Midbrain (tissue), 1 donor: Measurements from ENCODE around the gene TEPSIN.

ENCODE experiments used
- DNase-seq: peaks from one replicate; lab custom pipeline; 2025; lab: John Stamatoyannopoulos, UW

The TEPSIN gene

GRCh38 chr17:81270279-81270678 lies 31.4 kb upstream of the TEPSIN start:
- DNase-seq: no peak

GRCh38 chr17:81267390-81268067 lies 28.7 kb upstream of the TEPSIN start:
- DNase-seq: no peak

GRCh38 chr17:81265576-81265975 lies 26.7 kb upstream of the TEPSIN start:
- no peak for DNase-seq

- no peak for DNase-seq
These were observed 25.8 kb upstream of the TEPSIN start for GRCh38 chr17:81264640-81265039.

GRCh38 chr17:81263371-81264181 lies 24.7 kb upstream of the TEPSIN start:
- no peak for DNase-seq

- DNase-seq: no peak
These were observed 22.9 kb upstream of the TEPSIN start for GRCh38 chr17:81261582-81262336.

- DNase-seq: no peak
These were observed 22.2 kb upstream of the TEPSIN start for GRCh38 chr17:81261096-81261495.

- DNase-seq: no peak
These were observed 21.8 kb upstream of the TEPSIN start for GRCh38 chr17:81260641-81261040.

- no peak for DNase-seq
These were observed 21.3 kb upstream of the TEPSIN start for GRCh38 chr17:81260171-81260570.

GRCh38 chr17:81259058-81259605 lies 20.3 kb upstream of the TEPSIN start:
- no peak for DNase-seq

GRCh38 chr17:81258292-81258691 lies 19.4 kb upstream of the TEPSIN start:
- no peak for DNase-seq

- DNase-seq: no peak
These were observed 18.7 kb upstream of the TEPSIN start for GRCh38 chr17:81257533-81257932.

- DNase-seq: no peak
These were observed 17.8 kb upstream of the TEPSIN start for GRCh38 chr17:81256616-81257015.

GRCh38 chr17:81254955-81255717 lies 16.3 kb upstream of the TEPSIN start:
- DNase-seq: peak; percentile 21

GRCh38 chr17:81253358-81254131 lies 14.7 kb upstream of the TEPSIN start:
- peak; percentile 36 for DNase-seq

- no peak for DNase-seq
These were observed 14.1 kb upstream of the TEPSIN start for GRCh38 chr17:81252987-81253329.

GRCh38 chr17:81252326-81252986 lies 13.6 kb upstream of the TEPSIN start:
- no peak for DNase-seq

- DNase-seq: no peak
These were observed 12.9 kb upstream of the TEPSIN start for GRCh38 chr17:81251709-81252301.

GRCh38 chr17:81251094-81251708 lies 12.3 kb upstream of the TEPSIN start:
- no peak for DNase-seq
